ENCODE data around the gene BMPER.

Gene BMPER

DNA sequence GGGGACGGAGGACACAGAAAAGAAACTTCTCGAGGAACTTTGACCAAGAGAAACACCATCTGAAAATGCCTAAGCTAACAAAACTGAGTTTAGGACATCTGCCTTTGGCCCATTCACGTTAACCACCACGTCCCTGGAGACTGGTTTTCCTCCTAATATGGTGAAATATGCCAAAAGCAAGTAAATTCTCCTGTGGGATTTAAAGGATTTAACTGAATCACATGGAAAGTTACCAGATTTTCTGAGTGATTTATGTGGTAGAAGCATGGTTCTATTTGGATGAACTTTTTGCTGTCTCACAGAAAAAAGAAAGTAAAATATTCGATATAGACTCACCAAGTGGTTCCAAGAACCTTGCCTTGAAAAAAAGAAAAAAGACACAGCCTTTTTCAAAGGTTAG is 30.4 kb upstream of the BMPER start:
- TF ChIP-seq ISL1 (CRISPR knock-in tag; IDR thresholded peaks at IDR 0.05): peak; percentile 56
- no peak for TF ChIP-seq SNAI2 (CRISPR knock-in tag; IDR thresholded peaks at IDR 0.05)
- peak; percentile 22; the same call in 1 of the 3 replicates for ATAC-seq

DNA sequence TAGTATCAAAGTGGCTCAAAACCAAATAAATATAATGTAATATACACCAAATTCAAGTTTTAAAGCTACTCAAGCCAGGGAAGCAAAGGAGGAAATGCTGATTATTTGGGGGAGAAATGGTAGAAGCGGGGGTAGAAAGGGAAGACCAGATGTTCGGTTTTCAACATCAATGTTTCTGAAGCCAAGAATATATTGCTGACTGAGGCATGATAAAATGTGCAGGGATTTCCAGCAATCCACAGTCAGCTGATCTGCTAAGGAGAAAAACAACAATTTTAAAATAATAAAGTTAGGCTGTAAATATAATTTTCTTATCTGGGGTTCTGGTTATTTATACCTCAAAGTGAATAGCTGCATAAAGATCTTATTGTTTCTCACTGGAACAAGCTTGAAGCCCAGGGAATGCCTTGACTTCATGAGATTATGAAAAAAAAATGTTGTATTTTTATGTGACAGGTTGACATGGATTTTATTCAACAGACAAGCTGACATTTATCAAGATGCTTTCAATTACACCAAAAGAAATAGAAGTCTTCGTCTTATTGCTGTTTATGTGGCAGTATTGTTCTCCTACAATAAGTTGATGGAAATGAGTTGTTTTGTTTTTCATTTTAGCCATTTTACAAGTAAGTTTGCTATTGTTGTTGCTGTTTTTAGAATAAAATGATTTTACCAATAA is 28.6 kb upstream of the BMPER start:
- TF ChIP-seq RARB (CRISPR knock-in tag; IDR thresholded peaks at IDR 0.05) (no peak), TCF4 (CRISPR knock-in tag; IDR thresholded peaks at IDR 0.05; ENCODE audit: borderline replicate concordance) (0 out of 2 replicates have a peak, but pooled peaks have one; percentile 27), ISL1 (CRISPR knock-in tag; IDR thresholded peaks at IDR 0.05) (peak; percentile 58)
- ATAC-seq: no peak

DNA sequence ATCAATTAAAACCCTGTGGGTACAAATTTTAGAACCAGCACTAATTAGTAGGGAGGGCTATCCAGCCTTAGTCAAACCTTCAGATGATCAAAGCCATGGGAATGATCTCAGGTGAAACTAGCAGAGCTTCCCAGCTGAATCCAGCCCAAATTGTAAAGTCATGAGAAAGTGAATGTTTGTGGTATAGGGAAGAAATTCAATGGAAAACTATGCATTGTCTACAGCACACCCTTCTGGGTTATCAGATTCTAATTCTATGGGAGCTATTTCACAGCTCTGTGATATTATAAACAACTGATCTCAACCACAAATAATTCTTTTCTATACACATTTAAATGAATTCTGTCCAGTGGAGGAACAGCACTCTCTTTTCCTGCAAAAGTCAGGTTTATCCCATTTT is 24.6 kb upstream of the BMPER start:
- TF ChIP-seq, protein P1, sequence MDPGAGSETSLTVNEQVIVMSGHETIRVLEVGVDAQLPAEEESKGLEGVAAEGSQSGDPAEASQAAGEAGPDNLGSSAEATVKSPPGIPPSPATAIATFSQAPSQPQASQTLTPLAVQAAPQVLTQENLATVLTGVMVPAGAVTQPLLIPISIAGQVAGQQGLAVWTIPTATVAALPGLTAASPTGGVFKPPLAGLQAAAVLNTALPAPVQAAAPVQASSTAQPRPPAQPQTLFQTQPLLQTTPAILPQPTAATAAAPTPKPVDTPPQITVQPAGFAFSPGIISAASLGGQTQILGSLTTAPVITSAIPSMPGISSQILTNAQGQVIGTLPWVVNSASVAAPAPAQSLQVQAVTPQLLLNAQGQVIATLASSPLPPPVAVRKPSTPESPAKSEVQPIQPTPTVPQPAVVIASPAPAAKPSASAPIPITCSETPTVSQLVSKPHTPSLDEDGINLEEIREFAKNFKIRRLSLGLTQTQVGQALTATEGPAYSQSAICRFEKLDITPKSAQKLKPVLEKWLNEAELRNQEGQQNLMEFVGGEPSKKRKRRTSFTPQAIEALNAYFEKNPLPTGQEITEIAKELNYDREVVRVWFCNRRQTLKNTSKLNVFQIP (CRISPR knock-in tag; IDR thresholded peaks at IDR 0.05; ENCODE audit: borderline replicate concordance, low read depth): no peak
- TF ChIP-seq ZFP30 (CRISPR knock-in tag; IDR thresholded peaks at IDR 0.05) (no peak), ARNTL (CRISPR knock-in tag; IDR thresholded peaks at IDR 0.05; ENCODE audit: borderline replicate concordance, low read depth) (no peak)
- no peak; the same call in 2 of the 3 replicates for ATAC-seq

DNA sequence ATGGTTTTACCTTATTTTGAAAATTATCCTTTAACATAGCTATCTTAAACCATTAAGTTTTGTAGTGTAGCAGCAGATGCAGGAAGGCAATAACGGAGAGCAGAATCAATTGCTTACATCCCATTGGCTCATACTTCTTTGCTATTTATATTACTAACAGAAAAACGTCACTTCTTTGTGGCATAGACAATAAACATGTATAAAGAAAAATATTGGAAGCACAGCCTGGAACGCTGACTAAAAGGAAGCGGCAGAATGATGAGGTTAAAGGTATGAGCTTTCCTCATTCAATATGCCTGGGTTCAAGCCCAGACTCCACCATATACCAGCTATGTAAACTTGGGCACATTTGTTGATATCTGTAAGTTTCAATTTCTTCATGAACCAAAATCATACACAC is 24.0 kb upstream of the BMPER start:
- ATAC-seq: no peak
- no peak for TF ChIP-seq PPARA (CRISPR knock-in tag; IDR thresholded peaks at IDR 0.05; ENCODE audit: borderline replicate concordance)
- TF ChIP-seq ARNTL (CRISPR knock-in tag; IDR thresholded peaks at IDR 0.05; ENCODE audit: borderline replicate concordance, low read depth): no peak
- no peak for TF ChIP-seq ZC3H10 (CRISPR knock-in tag; IDR thresholded peaks at IDR 0.05)
- TF ChIP-seq, protein P2, sequence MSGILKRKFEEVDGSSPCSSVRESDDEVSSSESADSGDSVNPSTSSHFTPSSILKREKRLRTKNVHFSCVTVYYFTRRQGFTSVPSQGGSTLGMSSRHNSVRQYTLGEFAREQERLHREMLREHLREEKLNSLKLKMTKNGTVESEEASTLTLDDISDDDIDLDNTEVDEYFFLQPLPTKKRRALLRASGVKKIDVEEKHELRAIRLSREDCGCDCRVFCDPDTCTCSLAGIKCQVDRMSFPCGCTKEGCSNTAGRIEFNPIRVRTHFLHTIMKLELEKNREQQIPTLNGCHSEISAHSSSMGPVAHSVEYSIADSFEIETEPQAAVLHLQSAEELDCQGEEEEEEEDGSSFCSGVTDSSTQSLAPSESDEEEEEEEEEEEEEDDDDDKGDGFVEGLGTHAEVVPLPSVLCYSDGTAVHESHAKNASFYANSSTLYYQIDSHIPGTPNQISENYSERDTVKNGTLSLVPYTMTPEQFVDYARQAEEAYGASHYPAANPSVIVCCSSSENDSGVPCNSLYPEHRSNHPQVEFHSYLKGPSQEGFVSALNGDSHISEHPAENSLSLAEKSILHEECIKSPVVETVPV (CRISPR knock-in tag; IDR thresholded peaks at IDR 0.05): no peak
- TF ChIP-seq ZNF70 (CRISPR knock-in tag; IDR thresholded peaks at IDR 0.05): no peak
- TF ChIP-seq, protein P3, sequence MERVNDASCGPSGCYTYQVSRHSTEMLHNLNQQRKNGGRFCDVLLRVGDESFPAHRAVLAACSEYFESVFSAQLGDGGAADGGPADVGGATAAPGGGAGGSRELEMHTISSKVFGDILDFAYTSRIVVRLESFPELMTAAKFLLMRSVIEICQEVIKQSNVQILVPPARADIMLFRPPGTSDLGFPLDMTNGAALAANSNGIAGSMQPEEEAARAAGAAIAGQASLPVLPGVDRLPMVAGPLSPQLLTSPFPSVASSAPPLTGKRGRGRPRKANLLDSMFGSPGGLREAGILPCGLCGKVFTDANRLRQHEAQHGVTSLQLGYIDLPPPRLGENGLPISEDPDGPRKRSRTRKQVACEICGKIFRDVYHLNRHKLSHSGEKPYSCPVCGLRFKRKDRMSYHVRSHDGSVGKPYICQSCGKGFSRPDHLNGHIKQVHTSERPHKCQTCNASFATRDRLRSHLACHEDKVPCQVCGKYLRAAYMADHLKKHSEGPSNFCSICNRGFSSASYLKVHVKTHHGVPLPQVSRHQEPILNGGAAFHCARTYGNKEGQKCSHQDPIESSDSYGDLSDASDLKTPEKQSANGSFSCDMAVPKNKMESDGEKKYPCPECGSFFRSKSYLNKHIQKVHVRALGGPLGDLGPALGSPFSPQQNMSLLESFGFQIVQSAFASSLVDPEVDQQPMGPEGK (CRISPR knock-in tag; IDR thresholded peaks at IDR 0.05; ENCODE audit: borderline replicate concordance): no peak
- TF ChIP-seq ZFP3 (CRISPR knock-in tag; IDR thresholded peaks at IDR 0.05): no peak
- TF ChIP-seq, protein P4, sequence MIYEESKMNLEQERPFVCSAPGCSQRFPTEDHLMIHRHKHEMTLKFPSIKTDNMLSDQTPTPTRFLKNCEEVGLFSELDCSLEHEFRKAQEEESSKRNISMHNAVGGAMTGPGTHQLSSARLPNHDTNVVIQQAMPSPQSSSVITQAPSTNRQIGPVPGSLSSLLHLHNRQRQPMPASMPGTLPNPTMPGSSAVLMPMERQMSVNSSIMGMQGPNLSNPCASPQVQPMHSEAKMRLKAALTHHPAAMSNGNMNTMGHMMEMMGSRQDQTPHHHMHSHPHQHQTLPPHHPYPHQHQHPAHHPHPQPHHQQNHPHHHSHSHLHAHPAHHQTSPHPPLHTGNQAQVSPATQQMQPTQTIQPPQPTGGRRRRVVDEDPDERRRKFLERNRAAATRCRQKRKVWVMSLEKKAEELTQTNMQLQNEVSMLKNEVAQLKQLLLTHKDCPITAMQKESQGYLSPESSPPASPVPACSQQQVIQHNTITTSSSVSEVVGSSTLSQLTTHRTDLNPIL (CRISPR knock-in tag; IDR thresholded peaks at IDR 0.05; ENCODE audit: low read depth): no peak
- TF ChIP-seq ZNF8 (CRISPR knock-in tag; IDR thresholded peaks at IDR 0.05): no peak
- no peak for TF ChIP-seq ZNF565 (CRISPR knock-in tag; conservative IDR thresholded peaks at IDR 0.05; ENCODE audit: low read depth)
- TF ChIP-seq ZFP30 (CRISPR knock-in tag; IDR thresholded peaks at IDR 0.05): no peak
- TF ChIP-seq CSDC2 (CRISPR knock-in tag; IDR thresholded peaks at IDR 0.05): no peak
- no peak for TF ChIP-seq GLIS3 (CRISPR knock-in tag; IDR thresholded peaks at IDR 0.05)
- no peak for TF ChIP-seq TCF4 (CRISPR knock-in tag; IDR thresholded peaks at IDR 0.05; ENCODE audit: borderline replicate concordance)
- no peak for TF ChIP-seq OSR1 (CRISPR knock-in tag; IDR thresholded peaks at IDR 0.05)

GRCh38 chr7:33882040-33882837 is 23.1 kb upstream of the BMPER start:
- TF ChIP-seq ARNTL (CRISPR knock-in tag; IDR thresholded peaks at IDR 0.05; ENCODE audit: borderline replicate concordance, low read depth): no peak
- no peak for TF ChIP-seq TOX (CRISPR knock-in tag; IDR thresholded peaks at IDR 0.05; ENCODE audit: borderline replicate concordance)
- no peak for TF ChIP-seq ISL1 (CRISPR knock-in tag; IDR thresholded peaks at IDR 0.05)
- TF ChIP-seq, protein P5, sequence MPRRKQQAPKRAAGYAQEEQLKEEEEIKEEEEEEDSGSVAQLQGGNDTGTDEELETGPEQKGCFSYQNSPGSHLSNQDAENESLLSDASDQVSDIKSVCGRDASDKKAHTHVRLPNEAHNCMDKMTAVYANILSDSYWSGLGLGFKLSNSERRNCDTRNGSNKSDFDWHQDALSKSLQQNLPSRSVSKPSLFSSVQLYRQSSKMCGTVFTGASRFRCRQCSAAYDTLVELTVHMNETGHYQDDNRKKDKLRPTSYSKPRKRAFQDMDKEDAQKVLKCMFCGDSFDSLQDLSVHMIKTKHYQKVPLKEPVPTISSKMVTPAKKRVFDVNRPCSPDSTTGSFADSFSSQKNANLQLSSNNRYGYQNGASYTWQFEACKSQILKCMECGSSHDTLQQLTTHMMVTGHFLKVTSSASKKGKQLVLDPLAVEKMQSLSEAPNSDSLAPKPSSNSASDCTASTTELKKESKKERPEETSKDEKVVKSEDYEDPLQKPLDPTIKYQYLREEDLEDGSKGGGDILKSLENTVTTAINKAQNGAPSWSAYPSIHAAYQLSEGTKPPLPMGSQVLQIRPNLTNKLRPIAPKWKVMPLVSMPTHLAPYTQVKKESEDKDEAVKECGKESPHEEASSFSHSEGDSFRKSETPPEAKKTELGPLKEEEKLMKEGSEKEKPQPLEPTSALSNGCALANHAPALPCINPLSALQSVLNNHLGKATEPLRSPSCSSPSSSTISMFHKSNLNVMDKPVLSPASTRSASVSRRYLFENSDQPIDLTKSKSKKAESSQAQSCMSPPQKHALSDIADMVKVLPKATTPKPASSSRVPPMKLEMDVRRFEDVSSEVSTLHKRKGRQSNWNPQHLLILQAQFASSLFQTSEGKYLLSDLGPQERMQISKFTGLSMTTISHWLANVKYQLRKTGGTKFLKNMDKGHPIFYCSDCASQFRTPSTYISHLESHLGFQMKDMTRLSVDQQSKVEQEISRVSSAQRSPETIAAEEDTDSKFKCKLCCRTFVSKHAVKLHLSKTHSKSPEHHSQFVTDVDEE (CRISPR knock-in tag; IDR thresholded peaks at IDR 0.05): no peak
- no peak for TF ChIP-seq PPARA (CRISPR knock-in tag; IDR thresholded peaks at IDR 0.05; ENCODE audit: borderline replicate concordance)
- TF ChIP-seq TCF4 (CRISPR knock-in tag; IDR thresholded peaks at IDR 0.05; ENCODE audit: borderline replicate concordance): no peak
- TF ChIP-seq, protein P4 (CRISPR knock-in tag; IDR thresholded peaks at IDR 0.05; ENCODE audit: low read depth): no peak
- no peak for TF ChIP-seq ZNF70 (CRISPR knock-in tag; IDR thresholded peaks at IDR 0.05)
- TF ChIP-seq RARB (CRISPR knock-in tag; IDR thresholded peaks at IDR 0.05): no peak
- ATAC-seq: no peak

Measured in SK-N-SH treated with all-trans-retinoic acid at 6 μM for 48 hours (cell line).